Measurements from ENCODE around the gene PSMB7.

PSMB7 gene

DNA sequence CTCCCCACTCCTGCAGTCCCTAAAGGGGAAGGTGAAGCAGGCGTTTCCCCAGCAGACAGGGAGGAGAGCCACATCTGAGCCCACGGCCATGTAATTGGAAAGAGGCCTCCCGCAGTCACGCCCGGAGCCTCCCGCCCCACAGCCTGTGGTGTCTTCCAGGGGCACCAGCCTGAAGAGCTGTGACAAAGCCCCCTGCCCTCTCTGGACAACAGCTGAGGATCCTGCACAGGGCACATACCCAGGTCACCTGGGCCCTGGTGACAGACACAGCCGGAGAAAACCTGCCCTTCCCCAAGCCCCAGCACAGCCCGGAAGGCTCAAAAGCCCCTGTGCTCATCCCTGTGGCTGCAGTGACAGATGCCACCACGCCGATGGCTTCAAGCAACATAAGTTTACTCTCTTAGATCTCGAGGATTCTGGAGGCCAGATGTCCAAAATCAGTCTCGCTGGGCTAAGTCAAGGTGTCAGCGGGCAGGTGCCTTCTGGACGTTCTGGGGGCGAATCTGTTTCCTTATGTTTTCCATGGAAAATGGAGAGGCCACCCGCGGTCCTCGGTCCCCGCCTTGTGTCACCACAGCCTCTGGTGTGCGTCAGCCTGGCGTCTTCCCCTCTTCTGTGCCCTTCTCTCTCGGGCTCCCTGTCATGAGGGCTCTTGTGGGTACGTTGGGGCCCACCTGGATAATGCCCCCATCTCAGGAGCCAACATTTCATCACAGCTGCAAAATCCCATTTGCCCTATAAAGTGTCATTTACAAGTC lies 71.5 kb downstream of the PSMB7 start:
- DNase-seq: no peak

DNA sequence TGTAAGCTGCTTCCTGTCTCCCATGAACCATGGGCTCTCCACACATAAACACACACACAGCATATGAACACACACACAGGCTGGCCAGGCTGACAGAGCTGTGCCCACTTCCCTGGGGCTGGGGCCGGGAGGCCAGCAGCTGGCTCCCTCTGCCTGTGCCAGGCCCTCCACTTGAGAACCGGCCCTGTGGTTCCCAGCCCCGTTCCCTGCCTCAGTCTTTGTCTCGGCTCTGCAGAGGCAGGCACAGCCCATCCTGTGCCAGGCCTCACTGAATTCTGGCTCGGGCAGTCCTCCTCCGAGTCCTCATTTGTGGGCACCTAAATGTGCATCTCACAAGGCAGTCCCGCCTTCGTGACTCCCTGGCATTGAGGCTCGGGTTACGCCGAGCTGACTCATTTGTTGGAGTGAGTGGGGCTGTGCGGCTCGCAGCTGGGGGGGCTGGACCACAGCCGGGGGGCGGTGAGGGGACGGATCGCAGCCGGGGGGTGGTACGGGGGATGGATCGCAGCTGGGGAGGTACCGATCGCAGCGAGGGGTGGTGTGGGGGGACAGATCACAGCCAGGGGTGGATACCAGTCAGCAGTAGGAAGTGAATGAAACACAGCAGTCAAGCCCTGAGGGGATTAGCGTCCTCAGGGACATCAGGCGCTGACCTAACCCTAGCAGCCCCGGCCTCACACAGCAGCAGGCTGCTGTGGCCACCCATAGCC lies 72.3 kb downstream of the PSMB7 start:
- no peak for DNase-seq

GRCh38 chr9:124342402-124342775 lies 72.9 kb downstream of the PSMB7 start:
- DNase-seq: no peak

GRCh38 chr9:124341455-124342170 lies 73.6 kb downstream of the PSMB7 start:
- DNase-seq: no peak

- DNase-seq: no peak
Observed at GRCh38 chr9:124340219-124341069, 74.8 kb downstream of the PSMB7 start.

- no peak for DNase-seq
Observed at GRCh38 chr9:124339603-124340146, 75.6 kb downstream of the PSMB7 start.

DNA sequence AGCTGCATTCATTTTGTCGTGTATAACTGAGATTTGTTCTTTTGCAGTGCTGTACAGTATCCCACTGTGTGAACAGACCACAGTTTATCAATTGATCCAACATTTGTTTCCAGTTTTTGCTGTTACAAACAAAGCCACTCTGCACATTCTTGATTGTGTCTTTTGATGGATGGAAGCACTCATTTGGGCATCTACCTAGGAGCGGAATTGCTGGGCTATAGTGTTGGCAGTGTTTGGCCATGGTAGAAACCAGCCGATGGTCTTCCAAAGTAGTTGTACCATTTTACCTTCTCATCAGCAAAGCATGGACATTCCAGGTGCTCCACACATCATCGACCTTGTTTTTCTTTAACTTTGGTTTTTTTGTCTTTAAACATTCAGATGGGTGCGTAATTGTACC lies 77.7 kb downstream of the PSMB7 start:
- DNase-seq: no peak

GRCh38 chr9:124335320-124335707 lies 79.9 kb downstream of the PSMB7 start:
- DNase-seq: no peak

DNA sequence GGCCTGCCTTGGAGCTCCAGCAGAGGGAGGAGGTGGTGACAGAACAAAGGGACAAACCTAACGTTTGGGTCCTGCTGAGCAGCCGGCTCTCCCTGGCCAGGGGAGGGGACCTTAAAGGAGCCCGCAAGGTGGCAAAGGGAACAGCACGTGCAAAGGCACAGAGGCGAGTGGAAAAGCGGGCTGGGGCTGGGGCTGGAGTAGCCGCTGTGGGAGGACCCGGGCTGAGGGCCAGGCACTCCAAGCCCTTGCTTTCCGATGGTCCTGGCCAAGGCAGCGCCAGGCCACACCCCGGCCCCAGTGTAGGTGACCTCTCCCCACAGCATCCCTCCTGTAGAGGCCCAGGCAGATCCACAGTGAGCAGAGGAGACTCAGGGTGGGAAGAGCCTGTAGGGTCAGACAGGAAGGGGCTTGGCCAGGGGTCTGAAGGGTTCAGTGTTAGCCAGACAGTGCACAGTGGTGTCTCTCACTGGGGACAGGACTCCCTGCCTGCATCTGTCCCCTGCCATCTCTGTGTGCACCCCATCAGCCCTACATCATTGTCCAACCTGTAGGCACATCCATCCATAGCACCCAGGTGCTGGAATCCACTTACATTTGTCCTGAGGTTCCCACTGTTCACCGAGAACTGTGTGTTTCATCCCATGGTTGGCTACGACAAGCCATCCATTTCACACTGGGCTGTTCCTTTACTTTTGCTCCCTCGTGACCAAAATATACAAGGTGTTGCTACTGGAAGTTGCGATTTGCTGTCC lies 80.5 kb downstream of the PSMB7 start:
- DNase-seq: no peak

DNA sequence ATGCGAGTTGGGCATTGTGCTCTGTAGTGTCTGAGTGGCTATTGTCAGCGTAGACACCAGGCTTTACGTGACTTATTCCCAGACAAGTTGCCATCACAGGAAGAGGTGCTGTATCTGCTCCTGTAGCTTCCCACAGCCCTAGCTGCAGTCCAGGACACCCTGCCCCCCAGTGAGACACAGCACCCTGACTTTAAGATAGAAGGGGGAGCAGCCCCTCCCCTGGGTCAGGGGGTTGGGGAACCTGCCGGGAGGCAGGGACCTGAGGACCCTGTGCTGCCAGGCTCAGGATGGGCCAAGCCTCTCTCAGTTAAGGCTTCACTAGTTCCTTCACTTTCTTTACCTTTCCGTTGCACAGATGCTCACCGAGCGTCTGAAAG lies 82.1 kb downstream of the PSMB7 start:
- DNase-seq: no peak

- DNase-seq: no peak
Observed at GRCh38 chr9:124332361-124333202, 82.7 kb downstream of the PSMB7 start.

GRCh38 chr9:124331580-124331979 lies 83.7 kb downstream of the PSMB7 start:
- DNase-seq: no peak

GRCh38 chr9:124330011-124330697 lies 85.1 kb downstream of the PSMB7 start:
- no peak for DNase-seq

DNA sequence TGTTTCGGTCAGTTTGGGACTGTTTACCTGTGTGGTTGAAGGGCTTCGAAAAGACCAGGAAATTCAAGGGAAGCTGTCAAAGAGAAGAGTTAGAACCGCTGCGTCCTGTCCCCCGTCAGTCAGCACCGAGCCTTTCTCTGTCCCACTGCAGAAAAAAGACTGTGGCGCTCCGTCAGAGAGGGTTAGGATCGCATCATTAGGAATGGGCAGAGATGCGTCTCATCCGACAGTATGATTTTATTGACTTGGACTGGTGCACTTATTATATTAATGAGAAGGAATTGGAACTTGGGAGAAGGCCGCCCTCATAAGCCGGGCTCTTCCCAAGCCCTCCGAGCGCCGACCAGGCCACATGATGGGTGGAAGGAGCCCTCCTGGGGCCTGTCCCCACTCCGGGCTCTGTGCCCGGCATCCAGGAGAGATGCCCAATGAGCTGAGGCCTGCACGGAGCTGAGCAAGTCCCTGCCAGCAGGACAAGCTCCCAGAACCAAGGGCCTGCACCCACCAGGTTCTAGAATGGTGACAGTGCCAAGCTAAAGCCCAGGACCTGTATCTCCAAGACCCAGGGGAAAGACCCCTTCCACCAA lies 85.9 kb downstream of the PSMB7 start:
- no peak for DNase-seq

DNA sequence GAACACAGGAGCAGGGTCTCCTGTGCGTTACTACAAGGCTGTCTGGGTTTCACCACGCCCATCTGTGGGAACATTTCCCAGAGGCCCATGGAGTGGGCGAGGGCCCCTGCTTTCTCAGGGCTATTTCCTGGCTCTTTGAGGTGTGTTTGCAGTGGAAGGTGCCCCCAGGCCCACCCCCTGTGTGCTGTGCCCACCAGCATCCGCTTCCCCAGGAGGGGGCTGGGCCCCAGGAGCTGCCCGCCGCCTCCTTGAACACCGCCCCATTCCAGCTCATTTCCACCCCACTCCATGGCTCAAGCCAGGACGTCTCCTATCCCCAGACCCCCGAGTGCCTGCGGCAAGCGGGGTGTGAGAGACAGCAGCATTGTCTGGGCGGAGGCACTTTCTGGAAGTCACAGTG lies 87.0 kb downstream of the PSMB7 start:
- DNase-seq: no peak

DNA sequence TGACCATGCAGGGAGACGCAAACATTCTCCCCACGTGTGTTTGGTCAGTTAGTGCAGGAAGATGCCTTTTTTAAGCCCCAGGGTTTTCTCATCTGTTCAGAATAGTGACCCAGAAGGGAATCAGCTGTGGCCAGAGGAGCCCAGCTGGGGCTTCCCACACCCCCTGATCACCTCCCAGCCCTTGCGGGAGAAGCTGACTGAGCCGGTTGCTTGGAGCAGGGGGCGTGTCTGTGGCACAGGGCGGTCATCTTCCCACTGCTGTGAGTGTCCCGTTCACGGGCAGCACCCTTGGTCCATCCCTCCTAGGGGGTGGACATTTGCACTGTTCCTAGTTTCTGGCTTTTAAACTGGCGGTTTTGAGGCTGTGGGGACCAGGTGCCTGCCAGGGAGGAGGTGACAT lies 87.8 kb downstream of the PSMB7 start:
- DNase-seq: no peak

DNA sequence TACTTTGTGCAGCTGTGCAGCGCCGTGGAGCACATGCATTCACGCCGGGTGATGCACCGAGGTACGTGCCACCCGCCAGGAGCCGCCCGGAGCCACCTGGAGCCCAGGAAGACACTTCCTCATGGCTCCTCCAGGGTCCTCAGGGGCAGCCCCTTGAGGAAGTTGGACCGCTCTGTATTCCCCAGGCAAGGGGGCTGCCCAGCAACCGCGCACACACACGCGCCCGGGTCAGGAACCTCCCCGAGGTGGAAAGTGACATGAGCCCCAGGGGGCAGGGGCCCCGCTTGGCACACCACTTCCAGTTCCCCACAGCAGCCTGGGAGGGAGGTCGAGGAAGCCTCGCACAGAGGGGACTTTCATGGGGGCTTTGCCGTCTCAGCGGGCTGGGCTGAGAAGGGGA lies 88.9 kb downstream of the PSMB7 start:
- no peak for DNase-seq

GRCh38 chr9:124325816-124326215 lies 89.4 kb downstream of the PSMB7 start:
- no peak for DNase-seq

GRCh38 chr9:124323904-124324303 lies 91.3 kb downstream of the PSMB7 start:
- DNase-seq: no peak

Measured in activated CD4-positive, alpha-beta T cell treated with anti-CD3 and anti-CD28 coated beads for 48 hours (primary cell).